Measurements from ENCODE around the gene ISCU. TPM values are rescaled to one million over a fixed set of nuclear protein-coding genes. Genes with fewer than 3 reads are reported as not detected.

Gene ISCU
- total and polyA plus RNA-seq, 2 of the 8 experiments (the other 6 are each of a cell fraction or from before 2014, with no cell fraction given): 72.1 to 78.1 TPM

- TF ChIP-seq ATF2 (IDR thresholded peaks at IDR 0.05; ENCODE audit: low read length): no peak
Observed at GRCh38 chr12:108547686-108548085, 14.7 kb upstream of the ISCU start (continued).

All from H1 (cell line).